GM12801 (cell line): ENCODE results near the gene DPP9.

ENCODE experiments used
- CTCF ChIP-seq: IDR thresholded peaks from one replicate; pipeline ENCODE4 v1.5.1; 2011; ENCODE audit warnings: control low read depth; ENCODE audit not compliant: insufficient read length; ENCODE audit errors: extremely low read depth

DPP9 gene

GRCh38 chr19:4723595-4724514 lies at the start of gene DPP9:
Gene DPP9, minus strand, starts transcription at chr19:4723842. Its CDS starts 3,936 bp downstream, at chr19:4719906.
- TF ChIP-seq CTCF = no peak

- TF ChIP-seq CTCF = no peak
These were observed 49.5 kb upstream of the DPP9 start for GRCh38 chr19:4773047-4773640.

- TF ChIP-seq CTCF = no peak
These were observed 48.9 kb upstream of the DPP9 start for GRCh38 chr19:4772566-4772965.

GRCh38 chr19:4768934-4769777 lies 45.5 kb upstream of the DPP9 start:
- no peak for TF ChIP-seq CTCF

GRCh38 chr19:4764393-4764660 lies 40.7 kb upstream of the DPP9 start:
- no peak for TF ChIP-seq CTCF

GRCh38 chr19:4763021-4763420 lies 39.4 kb upstream of the DPP9 start:
- no peak for TF ChIP-seq CTCF

GRCh38 chr19:4760285-4760650 lies 36.6 kb upstream of the DPP9 start:
- TF ChIP-seq CTCF = no peak
